ENCODE data around the gene PTPRD.

The PTPRD gene

GRCh38 chr9:10146517-10147331 lies 466.1 kb downstream of the PTPRD start:
- no peak for DNase-seq

DNA sequence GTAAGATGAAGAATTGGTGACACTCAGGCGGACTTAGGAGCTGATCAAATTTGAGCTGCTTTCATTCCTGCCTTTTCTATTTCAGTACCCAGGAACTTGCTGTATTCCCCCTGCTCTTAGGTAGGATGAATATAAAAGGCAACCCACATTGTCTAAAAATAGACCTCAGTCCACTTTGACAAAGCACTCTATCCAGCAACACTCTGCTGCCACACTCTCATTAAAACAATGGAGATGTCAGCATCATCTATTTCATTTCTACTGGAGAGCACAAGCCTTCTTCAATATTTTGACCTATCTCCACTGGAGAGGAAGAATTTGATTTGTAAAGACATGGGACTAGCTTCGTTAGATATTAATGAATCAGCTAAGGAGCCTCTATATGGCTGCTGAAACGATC lies 468.4 kb downstream of the PTPRD start:
- DNase-seq, result no peak

DNA sequence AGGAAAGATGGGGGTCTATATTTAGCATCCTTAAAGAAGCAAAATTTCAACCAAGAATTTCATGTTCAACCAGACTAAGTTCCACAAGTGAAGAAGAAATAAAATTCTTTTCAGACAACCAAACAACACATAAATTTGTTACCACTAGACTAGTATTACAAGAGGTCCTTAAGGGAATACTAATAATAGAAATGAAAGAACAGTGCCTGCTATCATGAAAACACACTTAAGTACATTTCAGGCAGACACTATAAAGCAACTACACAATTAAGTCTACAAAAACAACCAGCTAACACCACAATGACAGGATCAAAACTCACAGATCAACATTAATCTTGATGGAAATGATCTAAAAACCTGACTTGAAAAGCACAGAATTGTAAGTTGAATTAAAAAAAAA lies 477.2 kb downstream of the PTPRD start:
- no peak for DNase-seq

DNA sequence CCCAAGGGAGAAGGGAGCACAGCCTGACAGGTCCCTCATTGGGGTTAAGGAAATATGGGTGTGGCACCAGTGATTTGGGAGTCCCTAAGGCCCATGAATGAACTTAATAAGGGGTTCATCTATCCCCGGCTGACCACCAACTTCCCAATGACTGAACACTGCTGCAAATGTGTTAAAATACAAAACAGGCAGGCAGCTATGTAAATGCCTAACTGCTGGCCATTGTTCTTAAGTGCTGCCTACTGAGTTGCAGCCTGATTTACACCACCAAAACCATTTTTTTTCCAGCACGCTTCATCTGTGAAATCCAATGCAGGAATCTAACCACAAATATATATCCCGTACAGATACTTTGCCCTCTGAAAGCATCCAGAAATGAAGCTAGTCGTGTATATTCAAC lies 478.5 kb downstream of the PTPRD start:
- DNase-seq, result no peak

DNA sequence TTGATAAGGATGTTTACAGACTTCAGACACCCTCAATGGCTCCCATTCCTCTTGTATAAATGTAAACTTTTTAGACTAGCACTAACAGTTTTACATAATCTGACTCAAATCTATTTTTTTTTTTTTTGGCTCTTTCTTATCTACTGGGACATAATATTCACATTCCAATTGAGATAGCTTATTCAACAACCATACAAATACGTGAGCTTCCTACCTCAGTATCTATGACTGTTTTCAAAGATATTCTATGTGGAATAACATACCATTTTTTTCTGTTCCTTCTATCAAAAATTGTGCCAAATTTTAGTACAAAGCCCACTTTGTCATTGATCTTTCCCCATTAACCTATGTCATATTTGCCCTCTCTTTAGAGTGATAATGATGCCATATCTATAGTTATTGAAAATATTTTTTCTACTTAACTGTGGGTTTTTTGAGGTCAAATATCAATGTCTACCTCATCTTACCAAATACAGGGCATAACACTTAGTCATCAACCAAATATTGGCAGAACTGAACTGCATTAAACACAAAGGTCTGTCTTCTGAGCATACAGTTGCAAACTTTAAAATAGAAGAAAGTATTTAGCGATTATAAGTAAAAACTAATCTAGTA lies 482.6 kb downstream of the PTPRD start:
- no peak for DNase-seq

GRCh38 chr9:10127867-10128266 lies 484.9 kb downstream of the PTPRD start:
- no peak for DNase-seq

DNA sequence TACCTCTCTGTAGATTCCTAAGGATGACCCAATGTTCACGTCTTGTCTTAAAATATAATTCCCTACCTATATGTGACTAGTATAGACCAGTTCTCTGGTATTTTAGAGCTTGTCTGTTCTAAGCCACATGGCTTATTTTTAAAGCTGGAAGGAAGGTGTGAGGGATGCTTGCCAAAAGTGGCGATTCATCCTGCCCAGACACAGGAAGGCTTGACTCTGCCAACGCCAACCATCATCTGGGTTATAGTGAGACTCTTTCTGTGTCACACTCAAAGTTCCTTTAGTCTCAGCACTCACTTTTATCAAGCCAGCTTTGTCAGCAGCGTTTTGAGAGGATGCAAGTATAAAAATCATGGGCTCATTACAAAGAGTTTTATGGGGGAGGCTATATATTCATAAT lies 500.0 kb downstream of the PTPRD start:
- no peak for DNase-seq

GRCh38 chr9:10112070-10112469 lies 500.7 kb downstream of the PTPRD start:
- no peak for DNase-seq

GRCh38 chr9:10108815-10109214 lies 504.0 kb downstream of the PTPRD start:
- no peak for DNase-seq

DNA sequence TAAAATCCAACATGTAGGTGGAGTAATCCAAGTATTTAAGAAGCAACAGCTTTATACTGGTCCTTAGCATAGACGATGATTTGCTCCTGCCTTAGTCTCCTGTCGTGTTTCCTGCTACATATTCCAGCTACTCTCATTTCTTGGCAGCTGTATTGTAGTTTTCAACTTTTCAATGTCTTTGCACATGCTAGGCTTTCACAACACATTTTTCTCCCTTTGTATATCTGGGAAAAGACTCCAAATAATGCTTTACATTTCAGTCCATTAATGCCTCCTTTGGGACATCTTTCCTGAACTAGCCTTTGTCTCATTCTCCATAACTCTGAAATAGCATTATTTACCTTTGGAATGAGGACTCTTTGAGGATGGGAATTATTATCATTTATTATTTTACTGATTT lies 508.0 kb downstream of the PTPRD start:
- DNase-seq, result no peak

DNA sequence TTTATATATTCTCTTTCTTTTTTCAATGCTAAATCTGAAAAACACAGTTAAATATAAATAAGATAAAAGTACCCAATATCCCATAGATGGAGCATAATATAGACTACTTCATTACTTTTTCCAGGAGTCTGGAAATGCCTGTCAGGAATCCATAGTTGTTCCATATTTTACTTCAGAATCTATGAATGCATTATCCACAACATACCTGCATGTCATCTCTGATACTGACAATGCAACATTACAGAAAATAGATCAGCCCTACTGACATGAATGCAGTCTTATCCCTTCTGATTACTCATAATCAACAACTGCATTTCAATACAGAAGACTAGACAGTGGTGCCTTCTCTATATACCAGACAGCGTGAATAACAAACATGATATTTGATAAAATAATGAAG lies 517.6 kb downstream of the PTPRD start:
- DNase-seq, result no peak

- DNase-seq, result no peak
These were observed 518.2 kb downstream of the PTPRD start for GRCh38 chr9:10094563-10094962.

DNA sequence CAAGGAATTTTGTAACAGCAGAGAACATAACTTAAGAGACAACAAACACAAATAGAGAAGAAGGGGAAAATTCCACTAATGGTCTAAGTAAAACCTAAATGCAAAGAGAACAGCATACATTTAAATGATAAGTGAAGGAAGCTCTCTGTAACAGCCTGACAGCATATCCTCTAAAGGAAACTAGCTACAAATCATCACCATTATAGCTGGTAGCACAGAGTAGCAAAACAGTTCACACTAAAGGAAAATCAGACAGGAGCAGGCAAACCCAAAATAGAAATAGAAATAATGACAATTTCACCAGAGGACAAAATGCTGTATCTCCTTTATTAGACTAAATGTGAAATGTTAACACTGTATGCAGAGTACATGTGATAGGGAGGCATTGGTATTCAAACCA lies 532.8 kb downstream of the PTPRD start:
- no peak for DNase-seq

DNA sequence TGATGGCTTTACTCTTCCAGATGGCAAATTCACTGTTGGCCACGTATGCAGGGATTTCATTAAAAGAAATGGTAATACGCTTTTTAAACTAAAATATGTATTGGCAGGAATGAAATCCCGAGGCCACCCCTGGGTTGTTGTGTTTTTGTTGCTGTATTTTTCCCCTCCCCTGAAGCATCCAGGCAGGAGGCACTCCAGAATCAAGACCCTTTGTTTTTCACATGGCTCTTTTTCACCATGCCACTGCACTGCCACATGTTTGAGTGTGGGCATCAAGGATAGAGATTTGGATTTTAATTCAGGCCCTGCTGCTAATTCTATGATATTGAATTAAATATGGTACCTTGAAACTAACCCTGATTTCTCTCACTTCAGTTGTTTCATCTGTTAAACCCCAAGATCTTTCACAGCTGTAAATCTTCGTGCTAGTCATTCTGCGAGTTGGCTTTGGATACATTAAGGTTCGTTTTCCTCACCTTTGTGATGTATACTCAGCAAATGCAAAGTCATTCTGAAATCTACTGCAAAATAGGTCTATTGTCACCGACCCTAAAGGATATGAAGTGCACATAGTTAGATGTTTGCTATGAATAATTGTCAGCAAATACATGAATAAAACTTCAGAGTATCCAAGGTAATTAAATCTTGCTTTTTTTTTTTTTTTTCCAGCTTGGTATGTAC lies 533.4 kb downstream of the PTPRD start:
- DNase-seq, result no peak

- no peak for DNase-seq
These were observed 541.2 kb downstream of the PTPRD start for GRCh38 chr9:10071579-10071978.

- no peak for DNase-seq
These were observed 550.0 kb downstream of the PTPRD start for GRCh38 chr9:10062629-10063395.

- no peak for DNase-seq
These were observed 553.8 kb downstream of the PTPRD start for GRCh38 chr9:10059044-10059443.

DNA sequence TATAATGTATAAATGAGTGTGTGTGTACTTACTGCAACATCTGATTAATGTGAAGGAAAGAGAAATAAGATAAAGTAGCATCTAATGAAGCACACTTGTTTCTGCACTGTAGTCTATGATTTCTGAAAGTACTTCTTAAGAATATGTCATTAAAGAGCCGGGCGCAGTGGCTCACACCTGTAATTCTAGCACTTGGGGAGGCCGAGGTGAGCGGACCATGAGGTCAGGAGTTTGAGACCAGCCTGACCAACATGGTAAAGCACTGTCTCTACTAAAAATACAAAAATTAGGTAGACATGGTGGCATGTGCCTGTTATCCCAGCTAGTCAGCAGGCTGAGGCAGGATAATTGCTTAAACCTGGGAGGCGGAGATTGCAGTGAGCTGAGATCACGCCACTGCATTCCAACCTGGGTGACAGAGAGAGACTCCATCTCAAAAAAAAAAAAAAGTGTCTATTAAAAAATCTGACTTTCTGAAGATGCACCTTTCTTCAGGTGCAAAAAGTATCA lies 556.9 kb downstream of the PTPRD start:
- no peak for DNase-seq

DNA sequence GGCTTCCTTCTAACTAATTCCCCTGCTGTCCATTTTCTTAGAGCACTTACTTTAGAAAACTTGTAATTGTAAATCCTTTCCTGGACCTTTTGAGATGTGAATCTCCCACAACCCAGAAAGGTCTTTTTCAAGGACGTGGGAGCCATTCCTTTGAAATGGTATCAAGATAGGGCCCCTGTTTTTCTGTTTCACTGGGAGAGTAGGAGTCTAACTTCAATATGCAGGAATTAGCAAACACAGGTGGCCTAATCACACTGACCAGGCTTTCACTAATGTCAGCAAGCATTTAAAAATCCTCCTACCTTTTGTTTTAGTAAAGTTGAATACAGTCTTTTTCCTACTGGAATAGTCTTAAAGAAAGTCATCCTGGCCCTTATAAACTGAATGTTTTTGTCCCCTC lies 558.3 kb downstream of the PTPRD start:
- DNase-seq, result no peak

DNA sequence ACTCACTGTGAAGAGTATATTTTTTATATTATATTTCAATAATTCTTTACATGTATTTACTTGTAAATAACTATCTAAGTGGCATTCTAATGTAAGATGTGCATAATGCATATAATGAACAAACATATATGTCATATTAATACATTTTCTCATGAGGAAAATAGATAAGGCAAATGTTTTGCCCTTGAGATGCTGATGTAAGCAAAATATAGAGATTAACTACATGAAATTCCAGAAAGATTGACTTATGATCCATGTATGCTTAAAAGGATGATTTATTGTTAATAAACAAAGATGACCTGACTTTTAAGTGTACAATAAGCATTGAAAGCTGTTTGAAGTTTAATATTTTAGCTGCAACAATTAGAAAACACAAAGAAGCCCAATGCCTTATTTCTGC lies 559.9 kb downstream of the PTPRD start:
- DNase-seq, result no peak

GRCh38 chr9:10052181-10052580 lies 560.6 kb downstream of the PTPRD start:
- no peak for DNase-seq

- no peak for DNase-seq
These were observed 562.8 kb downstream of the PTPRD start for GRCh38 chr9:10050016-10050415.

- no peak for DNase-seq
These were observed 563.8 kb downstream of the PTPRD start for GRCh38 chr9:10048994-10049393.

All from CD4-positive, alpha-beta T cell treated with Interleukin-6 for 4 hours (primary cell).